SK-N-MC (cell line): ENCODE results near the gene SLC1A5.
"Not testable (repeated sequence)": the region's sequence is repeated elsewhere in the genome, so short reads cannot be mapped to it uniquely, and the experiment has no call there.

Experiments
- DNase-seq: peaks from one replicate; pipeline ENCODE4 v3.0.0-alpha.2; 2011; ENCODE audit warnings: low read depth, low spot score
- H3K27ac ChIP-seq: fragments of 200-600 bp; sonication (generic); 2 replicates; pipeline ENCODE4 v1.5.1; 2016; ENCODE audit warnings: mixed run types
- H3K36me3 ChIP-seq: fragments of 200-600 bp; sonication (generic); 2 replicates; pipeline ENCODE4 v1.6.1; 2017; ENCODE audit warnings: antibody characterized with exemption, low read length, mixed read lengths; ENCODE audit not compliant: insufficient read depth
- H3K4me3 ChIP-seq: fragments of 200-600 bp; sonication (generic); 2 replicates; pipeline ENCODE4 v1.5.1; 2016
- H3K9ac ChIP-seq: fragments of 200-600 bp; sonication (generic); 2 replicates; pipeline ENCODE4 v1.8.0; 2017; ENCODE audit warnings: mixed run types, mixed read lengths; ENCODE audit not compliant: insufficient read length
- H3K9me3 ChIP-seq: fragments of 200-600 bp; sonication (generic); 2 replicates; pipeline ENCODE4 v1.6.1; 2017; ENCODE audit warnings: low read depth, mild to moderate bottlenecking, antibody characterized with exemption, low read length, moderate library complexity, mixed read lengths
- EZH2 ChIP-seq: fragments of 200-600 bp; sonication (generic); IDR thresholded peaks from one replicate; pipeline ENCODE4 v1.6.1; 2017; ENCODE audit warnings: antibody characterized with exemption
- FOXP2 ChIP-seq: optimal IDR thresholded peaks from 2 replicates; pipeline ENCODE3; 2011; ENCODE audit warnings: mild to moderate bottlenecking, moderate library complexity; ENCODE audit not compliant: insufficient read depth; ENCODE audit errors: extremely low read length, control extremely low read depth
- POLR2AphosphoS5 ChIP-seq: IDR thresholded peaks from 2 replicates; pipeline ENCODE4 v1.6.1; 2012; ENCODE audit warnings: mild to moderate bottlenecking, low read depth, low read length, borderline replicate concordance

SLC1A5 gene

DNA sequence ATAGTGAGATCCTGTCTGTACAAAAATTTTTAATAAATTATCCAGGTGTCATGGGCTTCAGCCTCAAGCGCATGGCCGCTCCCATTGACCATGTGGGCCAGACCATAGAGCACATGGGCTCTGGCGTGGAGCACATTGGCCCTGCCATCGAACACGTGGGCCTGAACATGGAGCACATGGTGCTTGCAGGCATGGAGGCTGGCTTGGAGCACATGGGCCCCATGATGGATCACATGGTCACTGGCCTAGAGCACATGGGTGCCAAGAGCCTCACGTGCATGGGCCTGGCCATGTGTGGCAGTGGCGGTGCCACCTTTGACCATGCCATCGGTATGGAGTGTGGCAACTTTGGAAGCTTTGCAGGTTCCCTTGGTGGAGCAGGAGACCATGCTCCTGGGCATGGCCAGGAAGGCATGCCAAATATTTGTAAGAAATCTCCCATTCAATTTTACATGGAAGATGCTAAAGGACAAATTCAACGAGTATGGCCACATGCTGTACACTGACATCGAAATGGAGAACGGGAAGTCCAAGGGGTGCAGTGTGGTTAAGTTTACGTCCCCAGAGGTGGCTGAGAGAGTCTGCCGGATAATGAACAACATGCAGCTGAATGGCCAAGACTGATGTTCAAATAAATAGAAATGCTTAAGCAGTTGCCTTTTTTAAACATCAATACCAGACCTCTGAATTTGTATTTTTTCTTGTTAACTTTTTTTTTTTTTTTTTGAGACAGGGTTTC, 21.3 kb upstream of the SLC1A5 start:
- no peak overlapping the region for H3K9ac ChIP-seq
- H3K27ac ChIP-seq = no peak overlapping the region
- TF ChIP-seq EZH2 = no peak
- no peak for TF ChIP-seq POLR2AphosphoS5
- no peak for TF ChIP-seq FOXP2
- no peak overlapping the region for H3K4me3 ChIP-seq
- no peak for DNase-seq
- no peaks in the 10 kb centered on the region for H3K9me3 ChIP-seq
- H3K36me3 ChIP-seq = no peaks in the 10 kb centered on the region

DNA sequence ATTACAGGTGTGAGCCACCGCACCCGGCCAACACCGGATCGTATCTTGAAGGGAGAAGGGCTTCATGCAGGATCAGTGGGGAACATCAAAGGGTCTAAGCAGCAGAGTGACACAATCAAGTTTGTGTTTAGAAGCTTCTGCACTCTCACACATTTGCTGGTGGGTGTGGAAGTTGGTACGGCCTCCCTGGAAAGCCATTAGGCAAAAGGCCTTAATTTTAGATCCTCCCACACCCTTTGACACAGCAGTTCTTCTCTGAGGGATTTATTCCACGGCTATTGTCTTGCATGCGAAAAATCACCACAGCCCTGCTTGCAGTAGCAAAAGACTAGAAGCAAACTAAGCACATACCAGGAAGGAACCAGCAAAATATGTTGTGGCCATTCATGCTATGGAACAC, 18.3 kb upstream of the SLC1A5 start:
- no peak overlapping the region for H3K4me3 ChIP-seq
- H3K9ac ChIP-seq = no peak overlapping the region
- no peak for TF ChIP-seq EZH2
- TF ChIP-seq POLR2AphosphoS5 = no peak
- H3K36me3 ChIP-seq = no peaks in the 10 kb centered on the region
- no peak for DNase-seq
- H3K9me3 ChIP-seq = no peaks in the 10 kb centered on the region
- no peak overlapping the region for H3K27ac ChIP-seq

DNA sequence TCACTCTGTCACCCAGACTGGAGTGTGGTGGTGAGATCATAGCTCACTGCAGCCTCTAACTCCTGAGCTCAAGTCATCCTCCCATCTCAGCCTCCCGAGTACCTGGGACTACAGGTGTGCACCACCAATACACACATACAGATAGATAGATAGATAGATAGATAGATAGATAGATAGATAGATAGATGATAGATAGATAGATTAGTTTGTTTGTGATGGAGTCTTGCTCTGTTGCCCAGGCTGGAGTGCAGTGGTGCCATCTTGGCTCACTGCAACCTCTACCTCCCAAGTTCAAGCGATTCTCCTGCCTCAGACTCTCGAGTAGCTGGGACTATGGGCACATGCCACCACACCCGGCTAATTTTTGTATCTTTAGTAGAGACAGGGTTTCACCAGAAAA, 16.0 kb upstream of the SLC1A5 start:
- not testable (repeated sequence) for H3K9me3 ChIP-seq, H3K4me3 ChIP-seq, H3K9ac ChIP-seq, H3K27ac ChIP-seq, DNase-seq, H3K36me3 ChIP-seq

DNA sequence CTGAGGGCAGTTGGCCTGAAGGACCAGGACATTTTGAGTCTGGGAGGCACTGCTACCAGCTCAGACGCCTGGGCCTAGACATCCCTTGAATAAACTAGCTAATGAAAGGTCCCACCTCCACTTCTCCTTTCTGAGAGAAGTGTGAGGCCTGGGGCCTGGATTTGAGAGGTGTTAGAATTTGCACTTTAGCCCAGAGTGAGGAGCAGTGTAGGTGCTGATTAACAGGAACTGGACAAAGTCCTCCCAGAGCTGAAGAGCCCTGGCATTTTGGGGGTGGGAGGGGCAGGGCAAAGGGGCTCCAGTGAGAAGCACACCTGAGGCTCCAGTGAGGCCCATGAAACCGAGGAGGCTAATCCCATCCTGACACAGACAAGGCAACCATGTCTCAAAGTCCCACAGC, 15.2 kb upstream of the SLC1A5 start:
- H3K4me3 ChIP-seq = no peak overlapping the region
- no peaks in the 10 kb centered on the region for H3K9me3 ChIP-seq
- TF ChIP-seq EZH2 (no peak), POLR2AphosphoS5 (no peak), FOXP2 (no peak)
- no peak overlapping the region for H3K27ac ChIP-seq
- no peak overlapping the region for H3K9ac ChIP-seq
- no peak for DNase-seq
- no peaks in the 10 kb centered on the region for H3K36me3 ChIP-seq

DNA sequence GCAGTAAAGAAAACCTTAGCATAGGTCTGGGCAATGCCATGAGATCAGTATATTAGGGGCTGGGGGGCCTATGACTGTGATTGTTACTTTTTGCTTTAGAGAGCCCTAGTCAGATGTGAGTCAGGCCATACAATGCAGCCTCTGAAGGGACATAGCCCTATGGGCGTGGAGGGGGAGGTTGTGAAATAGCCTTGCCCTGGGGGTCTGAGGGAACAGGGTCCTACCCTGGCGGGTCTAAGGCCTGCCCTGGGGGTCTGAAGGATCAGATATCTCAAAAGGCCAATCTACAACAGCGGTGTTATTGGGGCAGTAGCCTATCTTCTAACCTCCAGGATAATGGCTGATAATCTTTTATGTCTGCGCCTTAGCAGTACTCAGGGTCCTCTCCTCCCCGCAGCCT, 13.8 kb upstream of the SLC1A5 start:
- no peak for DNase-seq
- H3K9me3 ChIP-seq = no peaks in the 10 kb centered on the region
- no peak overlapping the region for H3K4me3 ChIP-seq
- H3K9ac ChIP-seq = no peak overlapping the region
- no peaks in the 10 kb centered on the region for H3K36me3 ChIP-seq
- H3K27ac ChIP-seq = no peak overlapping the region
- TF ChIP-seq POLR2AphosphoS5 (no peak), EZH2 (no peak), FOXP2 (no peak)

DNA sequence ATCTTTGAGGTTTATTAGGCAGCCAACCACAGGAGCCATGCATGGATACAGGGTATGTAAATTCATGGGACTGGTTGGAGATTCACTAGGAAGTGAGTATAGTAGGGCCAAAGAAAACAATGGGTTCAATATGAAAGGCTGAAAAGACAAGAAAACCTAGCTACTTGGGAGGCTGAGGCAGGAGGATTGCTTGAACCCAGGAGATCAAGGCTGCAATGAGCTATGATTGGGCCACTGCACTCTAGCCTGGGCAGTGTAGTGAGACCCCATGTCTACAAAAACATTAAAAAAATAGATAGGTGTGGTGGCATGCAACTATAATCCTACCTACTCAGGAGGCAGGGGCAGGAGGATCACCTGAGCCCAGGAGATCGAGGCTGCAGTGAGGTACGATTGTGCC, 10.3 kb upstream of the SLC1A5 start:
- TF ChIP-seq POLR2AphosphoS5 = no peak
- no peak for TF ChIP-seq EZH2
- no peak for TF ChIP-seq FOXP2
- H3K9ac ChIP-seq = no peak overlapping the region
- H3K4me3 ChIP-seq = no peak overlapping the region
- H3K9me3 ChIP-seq = no peaks in the 10 kb centered on the region
- no peaks in the 10 kb centered on the region for H3K36me3 ChIP-seq
- H3K27ac ChIP-seq = no peak overlapping the region
- no peak for DNase-seq

DNA sequence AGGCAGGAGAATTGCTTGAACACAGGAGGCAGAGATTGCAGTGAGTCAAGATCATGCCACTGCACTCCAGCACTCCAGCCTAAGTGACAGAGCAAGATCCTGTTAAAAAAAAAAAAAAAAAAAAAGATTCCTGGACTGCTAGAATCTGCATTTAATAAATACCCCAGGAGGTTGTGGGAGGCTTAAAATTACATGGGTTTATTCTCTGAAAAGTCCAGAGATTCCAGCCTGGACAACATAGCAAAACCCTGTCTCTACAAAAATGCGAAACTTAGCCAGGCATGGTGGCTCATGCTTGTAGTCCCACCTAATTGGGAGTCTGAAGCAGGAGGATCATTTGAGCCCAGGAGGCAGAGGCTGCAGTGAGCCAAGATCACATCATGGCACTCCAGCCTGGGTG, 9.5 kb upstream of the SLC1A5 start:
- TF ChIP-seq POLR2AphosphoS5 (no peak), EZH2 (no peak), FOXP2 (no peak)
- H3K4me3 ChIP-seq = no peak overlapping the region
- no peaks in the 10 kb centered on the region for H3K36me3 ChIP-seq
- H3K9ac ChIP-seq = no peak overlapping the region
- DNase-seq = no peak
- no peaks in the 10 kb centered on the region for H3K9me3 ChIP-seq
- no peak overlapping the region for H3K27ac ChIP-seq

DNA sequence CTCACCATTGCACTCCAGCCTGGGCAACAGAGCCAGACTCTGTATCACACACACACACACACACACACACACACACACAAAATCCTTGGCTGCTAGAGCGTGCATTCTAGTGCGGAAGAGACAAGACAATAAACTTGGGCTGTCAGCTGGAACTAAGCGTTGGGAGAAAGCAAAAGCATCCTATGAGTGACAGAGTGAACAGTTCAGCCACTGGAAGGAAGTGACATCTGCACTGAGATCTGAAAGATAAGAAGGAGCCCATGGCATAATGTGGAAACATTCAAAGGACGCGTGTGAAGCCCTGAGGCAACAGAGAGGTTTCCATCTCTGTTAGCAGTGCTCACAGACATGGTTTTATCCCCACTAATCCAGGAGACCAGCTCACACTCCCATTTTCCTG, 3.5 kb upstream of the SLC1A5 start:
- TF ChIP-seq FOXP2 (no peak), EZH2 (no peak), POLR2AphosphoS5 (no peak)
- no peak overlapping the region for H3K27ac ChIP-seq
- DNase-seq = no peak

DNA sequence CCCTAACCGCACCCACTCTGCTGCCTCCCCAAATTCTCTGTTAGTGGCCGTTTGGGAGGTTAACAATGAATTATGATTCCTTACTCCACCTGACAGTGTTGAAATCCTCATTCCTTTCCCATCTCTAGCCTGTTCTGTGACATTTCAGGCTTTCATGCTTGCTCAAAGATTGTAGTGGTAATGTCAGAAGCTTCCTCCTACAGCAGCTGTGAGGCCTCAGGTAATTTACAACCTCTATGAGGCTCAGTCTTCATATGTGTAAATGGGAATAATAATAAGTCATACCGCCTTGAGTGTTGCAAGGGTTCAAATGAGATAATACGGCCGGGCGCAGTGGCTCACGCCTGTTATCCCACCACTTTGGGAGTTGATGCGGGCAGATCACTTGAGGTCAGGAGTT, 977 bp upstream of the SLC1A5 start:
- Histone ChIP-seq H3K4me3 (no peak overlapping the region), H3K27ac (no peak overlapping the region), H3K9me3 (no peaks in the 10 kb centered on the region), H3K9ac (no peak overlapping the region), H3K36me3 (peaks cover 17% of the 10 kb centered on the region)
- no peak for TF ChIP-seq POLR2AphosphoS5
- TF ChIP-seq EZH2 = no peak
- no peak for TF ChIP-seq FOXP2
- DNase-seq = no peak

More for the DNA sequence above, 3.5 kb upstream of the SLC1A5 start:
- Histone ChIP-seq H3K4me3 (no peak overlapping the region), H3K9ac (no peak overlapping the region), H3K36me3 (no peaks in the 10 kb centered on the region; the same call in 1 of the 2 replicates), H3K9me3 (no peaks in the 10 kb centered on the region)

DNA sequence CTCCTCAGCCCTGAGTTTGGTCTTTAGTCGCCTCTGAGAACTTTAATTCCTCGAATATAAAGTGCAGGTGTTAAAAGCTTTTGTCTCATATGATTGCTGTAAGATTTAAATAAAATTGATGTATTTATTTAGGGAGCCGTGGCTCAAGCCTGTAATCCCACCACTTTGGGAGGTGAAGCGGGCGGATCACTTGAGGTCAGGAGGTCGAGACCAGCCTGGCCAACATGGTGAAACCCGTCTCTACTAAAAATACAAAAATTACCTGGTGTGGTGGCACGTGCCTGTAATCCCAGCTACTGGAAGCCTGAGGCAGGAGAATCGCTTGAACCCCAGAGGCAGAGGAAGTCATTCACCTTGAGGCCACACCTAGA, 559 bp upstream of the SLC1A5 start:
- Histone ChIP-seq H3K36me3 (peaks cover 21% of the 10 kb centered on the region), H3K9ac (no peak overlapping the region), H3K9me3 (no peaks in the 10 kb centered on the region), H3K27ac (no peak overlapping the region), H3K4me3 (peak overlapping the region; percentile 33; the same call in 1 of the 2 replicates)
- no peak for DNase-seq
- no peak for TF ChIP-seq EZH2
- no peak for TF ChIP-seq POLR2AphosphoS5
- no peak for TF ChIP-seq FOXP2
